Naive thymus-derived CD8-positive, alpha-beta T cell (primary cell): Measurements from ENCODE around the gene PTPRS. TPM values are rescaled to one million over a fixed set of nuclear protein-coding genes. Genes with fewer than 3 reads are reported as not detected.
A peak's percentile ranks its signal among the peaks of the same experiment; 100 is the strongest.
"Not testable (repeated sequence)": the region's sequence is repeated elsewhere in the genome, so short reads cannot be mapped to it uniquely, and the experiment has no call there.

Experiments
- ATAC-seq, 2 donors: fragments of 150-1000 bp; cut with Tn5 transposase in 1 of 2; sonication (Bioruptor Pico), chemical (Tn5 transposase) in 1 of 2; 1 replicate in 1 of 2; 2 replicates in 1 of 2; pipeline ENCODE4 v1.10.0; 2021; ENCODE audit warnings: mild to moderate bottlenecking in 2 of 2, moderate library complexity in 2 of 2
- POLR2A ChIA-PET: fragments of 350-600 bp; sonication (Branson Sonifier 250); formaldehyde crosslinking; loops from one replicate; lab custom pipeline; 2021; ENCODE audit warnings: antibody characterized with exemption; lab: Charles Lee
- DNase-seq, 10 donors: peaks; one replicate each; pipeline versions ENCODE4 v3.0.0 to v3.0.0-alpha.2; 2020 to 2022
- H3K27ac Mint-ChIP-seq, 10 donors: one replicate each; pipeline ENCODE4 v1.8.0; 2020 to 2022; ENCODE audit warnings: mild to moderate bottlenecking in 10 of 10, mixed read lengths in 10 of 10, moderate library complexity in 4 of 10, inconsistent platforms in 1 of 10
- H3K27me3 Mint-ChIP-seq, 5 donors: one replicate each; pipeline ENCODE4 v1.8.0; 2021 to 2022; ENCODE audit warnings: mixed read lengths in 5 of 5
- H3K36me3 Mint-ChIP-seq, 3 donors: one replicate each; pipeline ENCODE4 v1.8.0; 2020 to 2022; ENCODE audit warnings: mixed read lengths in 3 of 3, mild to moderate bottlenecking in 2 of 3, inconsistent platforms in 1 of 3
- H3K4me1 Mint-ChIP-seq, 4 donors: one replicate each; pipeline ENCODE4 v1.8.0; 2021 to 2022; ENCODE audit warnings: mixed read lengths in 4 of 4
- H3K4me3 Mint-ChIP-seq, 10 donors: one replicate each; pipeline ENCODE4 v1.8.0; 2020 to 2022; ENCODE audit warnings: mild to moderate bottlenecking in 10 of 10, mixed read lengths in 10 of 10, moderate library complexity in 6 of 10, inconsistent platforms in 1 of 10
- H3K9me3 Mint-ChIP-seq, 9 donors: one replicate each; pipeline ENCODE4 v1.8.0; 2020 to 2022; ENCODE audit warnings: mixed read lengths in 9 of 9, mild to moderate bottlenecking in 3 of 9, inconsistent platforms in 1 of 9, moderate library complexity in 1 of 9
- polyA plus RNA-seq, 3 donors: library from polyadenylated mRNA; unstranded; fragments of 300-500 nt; fragmentation: Illumina TruSeq; gene quantifications; one replicate each; pipeline ENCODE4 v1.2.3, GENCODE V29; 2021
- total RNA-seq, 8 experiments: library from RNA in 2 of 8; stranded (reverse) in 2 of 8; gene quantifications; one replicate each; pipeline ENCODE4 v1.2.3 and lab custom pipeline; 2021 to 2026

Gene PTPRS
- total and polyA plus RNA-seq, 5 experiments from 2014 or later, result 0.10 to 11.6 (median 1.5) TPM

- H3K36me3 Mint-ChIP-seq, result not testable (repeated sequence)
Measured at GRCh38 chr19:5328407-5328806, 12.2 kb downstream of the PTPRS start.

GRCh38 chr19:5326986-5327623 lies 13.5 kb downstream of the PTPRS start:
- H3K36me3 Mint-ChIP-seq, result peaks cover 0 to 5% (median 0%) of the 10 kb centered on the region in 3 donors
- H3K4me1 Mint-ChIP-seq, result peaks cover 0 to 2% (median under 1%) of the 10 kb centered on the region in 4 donors
- peak overlapping the region in 2 of 10 donors; percentile 44 to 63 for H3K27ac Mint-ChIP-seq
- ATAC-seq (no peak), DNase-seq (no peak)
- H3K9me3 Mint-ChIP-seq, result peaks cover 0 to 8% (median 2%) of the 10 kb centered on the region in 9 donors
- POLR2A ChIA-PET, result no interaction called here
- H3K27me3 Mint-ChIP-seq, result peaks cover 8 to 75% (median 28%) of the 10 kb centered on the region in 5 donors
- no peak overlapping the region for H3K4me3 Mint-ChIP-seq

More at GRCh38 chr19:5328407-5328806, 12.2 kb downstream of the PTPRS start:
- H3K4me1 Mint-ChIP-seq, H3K27ac Mint-ChIP-seq, DNase-seq, H3K4me3 Mint-ChIP-seq, ATAC-seq, POLR2A ChIA-PET, H3K9me3 Mint-ChIP-seq: not testable (repeated sequence)
- H3K27me3 Mint-ChIP-seq, result peaks cover 5 to 72% (median 25%) of the 10 kb centered on the region in 5 donors

GRCh38 chr19:5326545-5326944 lies 14.1 kb downstream of the PTPRS start:
- Mint-ChIP-seq H3K36me3 (peaks cover 0 to 5% (median 0%) of the 10 kb centered on the region in 3 donors), H3K4me1 (peaks cover 0 to 7% (median 2%) of the 10 kb centered on the region in 4 donors), H3K27me3 (peaks cover 9 to 73% (median 28%) of the 10 kb centered on the region in 5 donors), H3K27ac (peak overlapping the region in 1 of 10 donors; percentile 63), H3K9me3 (peaks cover 0 to 8% (median 2%) of the 10 kb centered on the region in 9 donors), H3K4me3 (no peak overlapping the region)
- ATAC-seq (no peak), DNase-seq (no peak)
- POLR2A ChIA-PET, result interaction anchor here (0.7 kb wide), 1 partner anchor 10 kb away, joined by 4 read pairs; no protein-coding TSS in a partner anchor

GRCh38 chr19:5324947-5325346 lies 15.7 kb downstream of the PTPRS start:
- H3K36me3 Mint-ChIP-seq, result peaks cover 0 to 5% (median 0%) of the 10 kb centered on the region in 3 donors
- peaks cover 0 to 10% (median 2%) of the 10 kb centered on the region in 4 donors for H3K4me1 Mint-ChIP-seq
- ATAC-seq (no peak), DNase-seq (no peak)
- no peak overlapping the region for H3K27ac Mint-ChIP-seq
- no peak overlapping the region for H3K4me3 Mint-ChIP-seq
- peaks cover 9 to 61% (median 28%) of the 10 kb centered on the region in 5 donors for H3K27me3 Mint-ChIP-seq
- peaks cover 0 to 8% (median 2%) of the 10 kb centered on the region in 9 donors for H3K9me3 Mint-ChIP-seq
- POLR2A ChIA-PET, result no interaction called here

- H3K4me3 Mint-ChIP-seq, result peak overlapping the region in 2 of 10 donors; percentile 21 to 39
- peak overlapping the region in 3 of 10 donors; percentile 16 to 77 (median 60) for H3K27ac Mint-ChIP-seq
- H3K4me1 Mint-ChIP-seq, result peaks cover 0 to 10% (median 2%) of the 10 kb centered on the region in 4 donors
- peaks cover 0 to 8% (median 2%) of the 10 kb centered on the region in 9 donors for H3K9me3 Mint-ChIP-seq
- H3K36me3 Mint-ChIP-seq, result peaks cover 0 to 5% (median 0%) of the 10 kb centered on the region in 3 donors
- ATAC-seq (no peak), DNase-seq (no peak)
- H3K27me3 Mint-ChIP-seq, result peaks cover 9 to 51% (median 23%) of the 10 kb centered on the region in 5 donors
- POLR2A ChIA-PET, result no interaction called here
Measured at GRCh38 chr19:5323475-5323811, 17.2 kb downstream of the PTPRS start.

- H3K27me3 Mint-ChIP-seq, result peaks cover 8 to 37% (median 13%) of the 10 kb centered on the region in 5 donors
- peaks cover 0 to 5% (median 0%) of the 10 kb centered on the region in 3 donors for H3K36me3 Mint-ChIP-seq
- peak in 5 of 10 donors; percentile 7 to 24 (median 18) for DNase-seq
- peak overlapping the region in 8 of 10 donors; percentile 31 to 62 (median 52) for H3K4me3 Mint-ChIP-seq
- ATAC-seq, result peak; percentile 77 to 80
- H3K9me3 Mint-ChIP-seq, result peaks cover 0 to 8% (median 2%) of the 10 kb centered on the region in 9 donors
- POLR2A ChIA-PET, result no interaction called here
- H3K4me1 Mint-ChIP-seq, result peaks cover 0 to 10% (median 2%) of the 10 kb centered on the region in 4 donors
- H3K27ac Mint-ChIP-seq, result no peak overlapping the region
Measured at GRCh38 chr19:5321851-5322681, 18.5 kb downstream of the PTPRS start.

- peaks cover 0 to 5% (median 0%) of the 10 kb centered on the region in 3 donors for H3K36me3 Mint-ChIP-seq
- ATAC-seq (no peak), DNase-seq (no peak)
- POLR2A ChIA-PET, result no interaction called here
- H3K4me1 Mint-ChIP-seq, result peaks cover 0 to 10% (median 2%) of the 10 kb centered on the region in 4 donors
- H3K9me3 Mint-ChIP-seq, result peaks cover 0 to 8% (median 2%) of the 10 kb centered on the region in 9 donors
- peaks cover 8 to 29% (median 8%) of the 10 kb centered on the region in 5 donors for H3K27me3 Mint-ChIP-seq
- H3K4me3 Mint-ChIP-seq, result peak overlapping the region in 3 of 10 donors; percentile 13 to 24 (median 14)
- no peak overlapping the region for H3K27ac Mint-ChIP-seq
Measured at GRCh38 chr19:5321066-5321642, 19.5 kb downstream of the PTPRS start.

- Mint-ChIP-seq H3K27ac (no peak overlapping the region), H3K9me3 (peaks cover 0 to 5% (median 0%) of the 10 kb centered on the region in 9 donors), H3K27me3 (peaks cover 8 to 30% (median 12%) of the 10 kb centered on the region in 5 donors), H3K4me3 (peak overlapping the region in 1 of 10 donors; percentile 7), H3K4me1 (peaks cover 0 to 10% (median 3%) of the 10 kb centered on the region in 4 donors), H3K36me3 (no peaks in the 10 kb centered on the region)
- DNase-seq (no peak), ATAC-seq (no peak)
- POLR2A ChIA-PET, result interaction anchor here (0.6 kb wide), 1 partner anchor 138 kb away, joined by 3 read pairs; no protein-coding TSS in a partner anchor
Measured at GRCh38 chr19:5319516-5319915, 21.1 kb downstream of the PTPRS start.

- DNase-seq (no peak), ATAC-seq (no peak)
- Mint-ChIP-seq H3K4me1 (peaks cover 3 to 10% (median 4%) of the 10 kb centered on the region in 4 donors), H3K4me3 (no peak overlapping the region), H3K36me3 (no peaks in the 10 kb centered on the region), H3K9me3 (peaks cover 0 to 5% (median 0%) of the 10 kb centered on the region in 9 donors), H3K27ac (no peak overlapping the region), H3K27me3 (peaks cover 4 to 26% (median 7%) of the 10 kb centered on the region in 5 donors)
- POLR2A ChIA-PET, result no interaction called here
Measured at GRCh38 chr19:5318306-5318705, 22.3 kb downstream of the PTPRS start.

- Mint-ChIP-seq H3K4me1 (peaks cover 7 to 10% (median 7%) of the 10 kb centered on the region in 4 donors), H3K4me3 (no peak overlapping the region), H3K9me3 (peaks cover 0 to 3% (median 0%) of the 10 kb centered on the region in 9 donors), H3K36me3 (no peaks in the 10 kb centered on the region), H3K27me3 (peaks cover 1 to 23% (median 4%) of the 10 kb centered on the region in 5 donors), H3K27ac (peak overlapping the region in 1 of 10 donors; percentile 46)
- no peak for DNase-seq
- POLR2A ChIA-PET, result no interaction called here
- no peak for ATAC-seq
Measured at GRCh38 chr19:5317321-5317720, 23.3 kb downstream of the PTPRS start.

- Mint-ChIP-seq H3K27ac (no peak overlapping the region), H3K36me3 (no peaks in the 10 kb centered on the region), H3K4me1 (peaks cover 0 to 7% (median 5%) of the 10 kb centered on the region in 4 donors), H3K27me3 (peaks cover 3 to 23% (median 12%) of the 10 kb centered on the region in 5 donors), H3K9me3 (peaks cover 0 to 3% (median 0%) of the 10 kb centered on the region in 9 donors), H3K4me3 (no peak overlapping the region)
- ATAC-seq (no peak), DNase-seq (no peak)
- POLR2A ChIA-PET, result no interaction called here
Measured at GRCh38 chr19:5316138-5316537, 24.5 kb downstream of the PTPRS start.

- POLR2A ChIA-PET, result no interaction called here
- ATAC-seq (no peak), DNase-seq (no peak)
- H3K4me3 Mint-ChIP-seq, result no peak overlapping the region
- no peaks in the 10 kb centered on the region for H3K36me3 Mint-ChIP-seq
- H3K9me3 Mint-ChIP-seq, result peaks cover 0 to 3% (median 0%) of the 10 kb centered on the region in 9 donors
- H3K4me1 Mint-ChIP-seq, result peaks cover 0 to 7% (median 5%) of the 10 kb centered on the region in 4 donors
- H3K27me3 Mint-ChIP-seq, result peaks cover 3 to 21% (median 12%) of the 10 kb centered on the region in 5 donors
- no peak overlapping the region for H3K27ac Mint-ChIP-seq
Measured at GRCh38 chr19:5314907-5315298, 25.7 kb downstream of the PTPRS start.
